ENCODE measurements around the gene ATRX.

Gene ATRX

GRCh38 chrX:77564823-77565222 is 221.2 kb downstream of the ATRX start:
- DNase-seq (ENCODE audit: low read depth in 1 of 2, low spot score in 1 of 2) = no peak
- TF ChIP-seq REST (IDR thresholded peaks at IDR 0.05; ENCODE audit: insufficient replicate concordance, low read depth) (no peak), POLR2AphosphoS5 (IDR thresholded peaks at IDR 0.05; ENCODE audit: low read depth) (no peak), SPI1 (IDR thresholded peaks at IDR 0.05; ENCODE audit: borderline replicate concordance, low read depth) (no peak), CTCF (IDR thresholded peaks at IDR 0.05; ENCODE audit: insufficient read depth, low read length) (no peak), GABPA (IDR thresholded peaks at IDR 0.05; ENCODE audit: low read depth) (no peak)
- Histone ChIP-seq H3K4me3 (replicated peaks; ENCODE audit: insufficient read depth, low read length) (no peak overlapping the region), H3K27me3 (ENCODE audit: insufficient read depth, poor library complexity, severe bottlenecking) (no peaks in the 10 kb centered on the region), H3K27ac (replicated peaks) (no peak overlapping the region)

- no peak for DNase-seq (ENCODE audit: low read depth in 1 of 2, low spot score in 1 of 2)
- Histone ChIP-seq H3K4me3 (replicated peaks; ENCODE audit: insufficient read depth, low read length) (no peak overlapping the region), H3K27me3 (ENCODE audit: insufficient read depth, poor library complexity, severe bottlenecking) (no peaks in the 10 kb centered on the region), H3K27ac (replicated peaks) (no peak overlapping the region)
- TF ChIP-seq SPI1 (IDR thresholded peaks at IDR 0.05; ENCODE audit: borderline replicate concordance, low read depth) (no peak), REST (IDR thresholded peaks at IDR 0.05; ENCODE audit: insufficient replicate concordance, low read depth) (no peak), GABPA (IDR thresholded peaks at IDR 0.05; ENCODE audit: low read depth) (no peak), CTCF (IDR thresholded peaks at IDR 0.05; ENCODE audit: insufficient read depth, low read length) (no peak), POLR2AphosphoS5 (IDR thresholded peaks at IDR 0.05; ENCODE audit: low read depth) (no peak)
Measured at GRCh38 chrX:77561372-77561771, 224.6 kb downstream of the ATRX start.

- Histone ChIP-seq H3K27me3 (ENCODE audit: insufficient read depth, poor library complexity, severe bottlenecking) (no peaks in the 10 kb centered on the region), H3K4me3 (replicated peaks; ENCODE audit: insufficient read depth, low read length) (no peak overlapping the region), H3K27ac (replicated peaks) (no peak overlapping the region)
- DNase-seq (ENCODE audit: low read depth in 1 of 2, low spot score in 1 of 2) = no peak
- TF ChIP-seq CTCF (IDR thresholded peaks at IDR 0.05; ENCODE audit: insufficient read depth, low read length) = no peak
- no peak for TF ChIP-seq POLR2AphosphoS5 (IDR thresholded peaks at IDR 0.05; ENCODE audit: low read depth)
- TF ChIP-seq SPI1 (IDR thresholded peaks at IDR 0.05; ENCODE audit: borderline replicate concordance, low read depth) = no peak
- TF ChIP-seq REST (IDR thresholded peaks at IDR 0.05; ENCODE audit: insufficient replicate concordance, low read depth) = no peak
- no peak for TF ChIP-seq GABPA (IDR thresholded peaks at IDR 0.05; ENCODE audit: low read depth)
Measured at GRCh38 chrX:77556276-77556675, 229.7 kb downstream of the ATRX start.

Data from HL-60 (cell line).